22Rv1 (cell line): ENCODE data around the gene RNF220.

Experiments
- ZFX ChIP-seq: fragments of 450-650 bp; IDR thresholded peaks from 2 replicates; pipeline ENCODE4 v1.6.1; 2017; ENCODE audit warnings: antibody characterized with exemption, borderline replicate concordance
- TF ChIP-seq, protein P1 (sequence below): fragments of 450-650 bp; IDR thresholded peaks from 2 replicates; pipeline ENCODE4 v1.5.1; 2017; ENCODE audit warnings: mild to moderate bottlenecking

DNA sequence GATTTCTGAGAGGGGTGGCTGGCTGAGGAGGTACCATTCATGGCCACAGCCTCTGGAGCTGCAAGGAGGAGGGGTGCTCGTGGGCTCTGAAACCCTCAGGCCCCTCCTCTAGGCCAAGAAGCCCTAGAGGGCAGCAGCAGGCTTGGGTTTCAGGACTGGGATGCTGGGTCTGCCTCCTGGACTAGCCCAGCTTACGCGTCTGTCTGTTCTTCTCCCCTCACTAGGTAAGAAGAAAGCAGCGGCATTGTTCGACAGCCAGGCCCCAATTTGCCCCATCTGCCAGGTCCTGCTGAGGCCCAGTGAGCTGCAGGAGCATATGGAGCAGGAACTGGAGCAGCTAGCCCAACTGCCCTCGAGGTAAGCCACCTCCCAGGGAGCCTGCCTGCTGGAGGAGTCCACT lies 208.9 kb downstream of the RNF220 start:
- TF ChIP-seq, protein P1, sequence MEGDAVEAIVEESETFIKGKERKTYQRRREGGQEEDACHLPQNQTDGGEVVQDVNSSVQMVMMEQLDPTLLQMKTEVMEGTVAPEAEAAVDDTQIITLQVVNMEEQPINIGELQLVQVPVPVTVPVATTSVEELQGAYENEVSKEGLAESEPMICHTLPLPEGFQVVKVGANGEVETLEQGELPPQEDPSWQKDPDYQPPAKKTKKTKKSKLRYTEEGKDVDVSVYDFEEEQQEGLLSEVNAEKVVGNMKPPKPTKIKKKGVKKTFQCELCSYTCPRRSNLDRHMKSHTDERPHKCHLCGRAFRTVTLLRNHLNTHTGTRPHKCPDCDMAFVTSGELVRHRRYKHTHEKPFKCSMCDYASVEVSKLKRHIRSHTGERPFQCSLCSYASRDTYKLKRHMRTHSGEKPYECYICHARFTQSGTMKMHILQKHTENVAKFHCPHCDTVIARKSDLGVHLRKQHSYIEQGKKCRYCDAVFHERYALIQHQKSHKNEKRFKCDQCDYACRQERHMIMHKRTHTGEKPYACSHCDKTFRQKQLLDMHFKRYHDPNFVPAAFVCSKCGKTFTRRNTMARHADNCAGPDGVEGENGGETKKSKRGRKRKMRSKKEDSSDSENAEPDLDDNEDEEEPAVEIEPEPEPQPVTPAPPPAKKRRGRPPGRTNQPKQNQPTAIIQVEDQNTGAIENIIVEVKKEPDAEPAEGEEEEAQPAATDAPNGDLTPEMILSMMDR, result no peak
- TF ChIP-seq ZFX, result no peak
